ENCODE measurements around the gene SDK1.

SDK1 gene

GRCh38 chr7:3327099-3327498 lies 26.0 kb downstream of the SDK1 start:
- FAIRE-seq (no peak), DNase-seq (ENCODE audit: insufficient read length, low spot score) (no peak)

- FAIRE-seq, result no peak
These were observed 26.6 kb downstream of the SDK1 start for GRCh38 chr7:3327655-3328054.

DNA sequence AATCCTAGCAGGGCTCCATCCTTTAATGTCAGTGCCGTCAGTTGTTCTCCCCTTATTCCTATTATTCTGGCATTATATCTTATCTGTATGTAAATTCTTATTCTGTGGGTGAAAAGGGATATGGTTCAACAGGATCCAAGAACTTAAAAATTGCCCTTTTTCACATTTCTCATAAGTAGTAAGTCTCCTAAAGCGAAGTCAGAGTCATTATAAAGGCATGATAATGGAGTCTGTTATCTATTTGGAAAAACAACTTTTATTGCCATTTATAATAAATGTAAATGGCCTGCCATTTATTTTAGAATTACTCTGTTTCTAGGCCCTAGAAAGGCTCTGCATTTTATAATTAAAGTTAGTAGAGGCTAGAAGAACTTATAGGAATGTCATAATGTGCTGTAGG lies 31.3 kb downstream of the SDK1 start:
- DNase-seq (ENCODE audit: insufficient read length, low spot score), result no peak
- no peak for FAIRE-seq

More at GRCh38 chr7:3327655-3328054, 26.6 kb downstream of the SDK1 start:
- no peak for DNase-seq (ENCODE audit: insufficient read length, low spot score)

GRCh38 chr7:3333861-3334260 lies 32.8 kb downstream of the SDK1 start:
- FAIRE-seq (no peak), DNase-seq (ENCODE audit: insufficient read length, low spot score) (no peak)

DNA sequence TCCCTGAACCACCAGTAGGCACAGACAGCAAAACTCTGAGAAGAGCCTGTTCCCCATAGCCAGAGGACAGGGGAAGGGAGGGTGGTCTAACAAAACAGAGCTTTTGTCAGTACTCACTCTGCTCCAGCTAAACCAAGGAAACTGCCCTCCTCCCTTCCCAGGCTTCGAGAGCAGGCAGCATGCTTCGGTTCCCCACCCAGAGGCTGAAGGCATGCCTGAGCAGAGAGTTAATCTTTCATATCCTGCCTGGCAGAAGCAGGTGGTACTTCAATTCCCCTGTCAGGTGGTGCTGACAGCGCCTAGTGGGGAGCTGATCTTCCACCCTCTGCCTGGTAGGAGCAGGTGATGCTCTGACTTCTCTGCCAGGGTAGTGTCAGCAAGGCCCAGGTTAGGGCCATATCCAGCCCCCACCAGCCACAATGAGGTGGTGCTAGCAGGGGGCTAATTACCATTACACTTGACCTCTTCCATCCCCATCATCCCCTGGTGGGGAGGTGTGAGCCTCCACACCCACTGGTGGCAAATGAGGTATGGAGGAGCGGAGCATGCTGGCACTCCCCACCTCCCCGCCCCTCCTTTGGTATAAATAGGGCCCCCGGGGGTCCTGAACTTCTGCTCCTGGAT lies 35.1 kb downstream of the SDK1 start:
- DNase-seq (ENCODE audit: insufficient read length, low spot score), result no peak
- FAIRE-seq, result no peak

GRCh38 chr7:3338161-3338560 lies 37.1 kb downstream of the SDK1 start:
- no peak for DNase-seq (ENCODE audit: insufficient read length, low spot score)
- FAIRE-seq, result no peak

GRCh38 chr7:3345699-3346481 lies 44.8 kb downstream of the SDK1 start:
- no peak for FAIRE-seq

GRCh38 chr7:3349126-3349525 lies 48.1 kb downstream of the SDK1 start:
- no peak for DNase-seq (ENCODE audit: insufficient read length, low spot score)
- FAIRE-seq, result no peak

More at GRCh38 chr7:3345699-3346481, 44.8 kb downstream of the SDK1 start:
- DNase-seq (ENCODE audit: insufficient read length, low spot score), result no peak

DNA sequence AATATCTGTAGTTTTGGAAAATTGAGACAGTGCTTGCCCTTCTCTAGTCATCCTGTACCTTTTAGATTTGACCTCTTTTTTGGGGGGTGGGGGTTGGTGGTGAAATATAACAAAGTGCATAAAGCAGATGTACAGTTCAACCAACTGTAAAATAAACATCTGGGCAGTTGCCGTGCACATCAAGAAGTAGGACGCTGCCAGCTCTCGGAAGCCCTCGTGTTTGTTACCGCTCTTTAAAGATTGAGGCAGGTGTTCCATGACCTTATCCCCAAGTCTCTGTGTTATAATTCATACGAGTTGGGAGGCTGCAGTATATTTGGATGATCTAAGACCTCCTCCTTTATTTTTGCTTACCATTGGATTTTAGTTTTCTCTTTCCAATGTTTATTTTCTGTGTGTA lies 55.1 kb downstream of the SDK1 start:
- FAIRE-seq (no peak), DNase-seq (ENCODE audit: insufficient read length, low spot score) (no peak)

DNA sequence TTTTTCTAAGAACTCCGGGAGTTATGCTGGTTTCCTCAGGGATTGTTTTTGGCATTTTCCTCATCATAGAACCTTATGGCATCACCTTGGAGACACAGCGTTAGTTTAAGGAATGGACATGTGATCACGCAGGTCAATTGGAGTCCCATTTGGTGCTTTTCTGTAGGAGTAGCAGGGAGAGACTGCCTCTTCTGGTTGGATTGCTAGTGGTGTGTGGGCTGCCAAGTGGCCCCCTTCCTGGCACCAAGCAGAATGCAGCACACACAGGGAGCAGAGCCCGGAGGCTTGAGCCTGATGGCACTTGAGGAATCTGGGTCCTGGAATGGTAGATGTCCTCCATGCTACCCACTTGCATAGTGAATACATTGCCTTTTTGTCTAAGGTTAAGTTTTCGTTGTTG lies 57.9 kb downstream of the SDK1 start:
- DNase-seq (ENCODE audit: insufficient read length, low spot score) (no peak), FAIRE-seq (no peak)

- FAIRE-seq (no peak), DNase-seq (ENCODE audit: insufficient read length, low spot score) (no peak)
These were observed 66.2 kb downstream of the SDK1 start for GRCh38 chr7:3367261-3367660.

GRCh38 chr7:3370068-3370830 lies 69.2 kb downstream of the SDK1 start:
- DNase-seq (ENCODE audit: insufficient read length, low spot score) (no peak), FAIRE-seq (no peak)

- no peak for FAIRE-seq
- DNase-seq (ENCODE audit: insufficient read length, low spot score), result no peak
These were observed 69.9 kb downstream of the SDK1 start for GRCh38 chr7:3370921-3371320.

- no peak for FAIRE-seq
- DNase-seq (ENCODE audit: insufficient read length, low spot score), result no peak
These were observed 70.5 kb downstream of the SDK1 start for GRCh38 chr7:3371601-3372000.

GRCh38 chr7:3374239-3374638 lies 73.2 kb downstream of the SDK1 start:
- FAIRE-seq, result no peak

GRCh38 chr7:3378390-3379150 lies 77.5 kb downstream of the SDK1 start:
- DNase-seq (ENCODE audit: insufficient read length, low spot score) (no peak), FAIRE-seq (no peak)

More at GRCh38 chr7:3374239-3374638, 73.2 kb downstream of the SDK1 start:
- no peak for DNase-seq (ENCODE audit: insufficient read length, low spot score)

GRCh38 chr7:3380034-3380433 lies 79.0 kb downstream of the SDK1 start:
- FAIRE-seq (no peak), DNase-seq (ENCODE audit: insufficient read length, low spot score) (no peak)

DNA sequence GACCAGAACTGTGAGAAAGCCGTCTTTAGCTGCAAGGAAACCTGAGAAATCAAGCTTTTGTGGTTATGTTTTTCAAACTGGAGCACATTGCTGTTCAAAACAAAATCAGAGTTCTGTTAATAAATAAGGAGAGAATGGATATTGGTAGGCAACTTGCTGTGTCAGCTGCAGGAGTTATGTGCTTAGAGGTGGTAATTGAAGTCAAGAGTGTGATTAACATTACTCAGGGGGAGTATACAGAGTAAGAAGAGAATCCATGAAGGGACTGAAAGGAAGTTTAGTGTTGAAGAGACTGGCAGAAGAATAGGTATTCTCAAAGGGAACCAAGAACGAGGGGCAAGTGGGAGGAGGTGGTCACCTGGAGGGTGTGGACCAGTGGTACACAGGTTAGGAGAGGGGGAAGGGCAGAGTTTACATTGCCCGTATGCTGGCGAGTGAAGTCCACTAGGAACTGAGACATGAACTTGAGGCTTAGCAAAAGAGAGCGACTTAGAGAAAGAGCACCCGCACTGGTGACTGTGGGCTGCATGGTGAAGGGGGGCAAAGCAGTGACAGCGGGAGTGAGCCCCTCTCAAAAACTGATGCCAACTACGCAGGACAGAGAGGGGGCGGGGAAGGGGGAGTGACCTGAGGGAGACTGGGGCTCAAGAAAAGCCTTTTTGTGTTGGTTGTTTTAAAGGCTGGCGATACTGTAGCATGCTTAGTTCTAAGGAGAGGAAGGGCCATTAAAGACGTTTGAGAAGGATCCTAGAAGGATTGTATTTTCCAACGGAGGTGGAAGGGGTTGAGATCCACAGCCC lies 80.0 kb downstream of the SDK1 start:
- FAIRE-seq, result no peak
- DNase-seq (ENCODE audit: insufficient read length, low spot score), result no peak

GRCh38 chr7:3386423-3387190 lies 85.6 kb downstream of the SDK1 start:
- no peak for FAIRE-seq

More at GRCh38 chr7:3386423-3387190, 85.6 kb downstream of the SDK1 start:
- DNase-seq (ENCODE audit: insufficient read length, low spot score), result no peak

Data from GM19239 (cell line).